ENCODE measurements around the gene TUBB3. TPM values are rescaled to one million over a fixed set of nuclear protein-coding genes. Genes with fewer than 3 reads are reported as not detected.
"Not testable (repeated sequence)": the region's sequence is repeated elsewhere in the genome, so short reads cannot be mapped to it uniquely, and the experiment has no call there.

Gene TUBB3
- total and polyA plus RNA-seq, 2 experiments from 2014 or later: 4.6 to 7.5 TPM

DNA sequence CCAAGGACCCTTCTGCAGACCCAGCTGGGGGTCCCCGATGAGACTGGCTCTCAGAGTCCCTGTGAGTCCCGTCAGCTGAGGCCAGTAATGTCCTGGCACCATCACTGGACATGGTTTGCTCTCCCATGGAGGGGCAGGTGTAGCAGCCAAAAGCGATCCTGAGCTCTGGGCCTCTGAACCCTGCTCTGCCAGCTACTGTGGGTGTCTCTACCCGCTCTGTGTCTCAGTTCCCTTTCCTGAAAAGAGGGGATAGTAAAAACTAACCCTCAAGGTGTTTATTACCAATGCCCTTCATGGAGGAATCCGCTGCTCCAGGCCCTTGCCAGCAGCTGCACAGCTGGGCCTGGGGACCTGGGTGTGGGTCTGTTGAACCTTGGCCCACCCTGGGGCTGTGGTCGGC is 8.8 kb downstream of the TUBB3 start:
- Histone ChIP-seq H3K27ac (no peak overlapping the region), H3K9me3 (ENCODE audit: low read depth) (no peaks in the 10 kb centered on the region), H3K4me3 (no peak overlapping the region), H3K4me1 (ENCODE audit: low read depth) (no peaks in the 10 kb centered on the region), H3K36me3 (no peaks in the 10 kb centered on the region), H3K27me3 (no peaks in the 10 kb centered on the region)
- TF ChIP-seq, protein P1, sequence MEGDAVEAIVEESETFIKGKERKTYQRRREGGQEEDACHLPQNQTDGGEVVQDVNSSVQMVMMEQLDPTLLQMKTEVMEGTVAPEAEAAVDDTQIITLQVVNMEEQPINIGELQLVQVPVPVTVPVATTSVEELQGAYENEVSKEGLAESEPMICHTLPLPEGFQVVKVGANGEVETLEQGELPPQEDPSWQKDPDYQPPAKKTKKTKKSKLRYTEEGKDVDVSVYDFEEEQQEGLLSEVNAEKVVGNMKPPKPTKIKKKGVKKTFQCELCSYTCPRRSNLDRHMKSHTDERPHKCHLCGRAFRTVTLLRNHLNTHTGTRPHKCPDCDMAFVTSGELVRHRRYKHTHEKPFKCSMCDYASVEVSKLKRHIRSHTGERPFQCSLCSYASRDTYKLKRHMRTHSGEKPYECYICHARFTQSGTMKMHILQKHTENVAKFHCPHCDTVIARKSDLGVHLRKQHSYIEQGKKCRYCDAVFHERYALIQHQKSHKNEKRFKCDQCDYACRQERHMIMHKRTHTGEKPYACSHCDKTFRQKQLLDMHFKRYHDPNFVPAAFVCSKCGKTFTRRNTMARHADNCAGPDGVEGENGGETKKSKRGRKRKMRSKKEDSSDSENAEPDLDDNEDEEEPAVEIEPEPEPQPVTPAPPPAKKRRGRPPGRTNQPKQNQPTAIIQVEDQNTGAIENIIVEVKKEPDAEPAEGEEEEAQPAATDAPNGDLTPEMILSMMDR (IDR thresholded peaks at IDR 0.05; ENCODE audit: low read depth, low read length): no peak
- no peak for DNase-seq (ENCODE audit: low read depth in 1 of 2, low spot score in 1 of 2)

DNA sequence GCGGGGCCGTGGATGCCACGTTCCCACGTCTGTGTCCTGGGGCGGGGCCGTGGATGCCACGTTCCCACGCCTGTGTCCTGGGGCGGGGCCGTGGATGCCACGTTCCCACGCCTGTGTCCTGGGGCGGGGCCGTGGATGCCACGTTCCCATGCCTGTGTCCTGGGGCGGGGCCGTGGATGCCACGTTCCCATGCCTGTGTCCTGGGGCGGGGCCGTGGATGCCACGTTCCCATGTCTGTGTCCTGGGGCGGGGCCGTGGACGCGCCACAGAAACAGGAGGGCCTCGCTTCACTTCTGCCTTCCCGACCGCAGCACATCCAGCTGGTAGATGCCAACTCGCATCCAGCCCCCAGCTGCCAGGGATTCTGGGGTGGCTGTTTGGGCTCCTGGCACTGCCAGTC is 10.9 kb downstream of the TUBB3 start:
- H3K9me3 ChIP-seq (ENCODE audit: low read depth); H3K27me3 ChIP-seq; H3K4me3 ChIP-seq; DNase-seq (ENCODE audit: low read depth in 1 of 2, low spot score in 1 of 2); H3K36me3 ChIP-seq; H3K27ac ChIP-seq: not testable (repeated sequence)
- H3K4me1 ChIP-seq (ENCODE audit: low read depth): peaks cover 11% of the 10 kb centered on the region

DNA sequence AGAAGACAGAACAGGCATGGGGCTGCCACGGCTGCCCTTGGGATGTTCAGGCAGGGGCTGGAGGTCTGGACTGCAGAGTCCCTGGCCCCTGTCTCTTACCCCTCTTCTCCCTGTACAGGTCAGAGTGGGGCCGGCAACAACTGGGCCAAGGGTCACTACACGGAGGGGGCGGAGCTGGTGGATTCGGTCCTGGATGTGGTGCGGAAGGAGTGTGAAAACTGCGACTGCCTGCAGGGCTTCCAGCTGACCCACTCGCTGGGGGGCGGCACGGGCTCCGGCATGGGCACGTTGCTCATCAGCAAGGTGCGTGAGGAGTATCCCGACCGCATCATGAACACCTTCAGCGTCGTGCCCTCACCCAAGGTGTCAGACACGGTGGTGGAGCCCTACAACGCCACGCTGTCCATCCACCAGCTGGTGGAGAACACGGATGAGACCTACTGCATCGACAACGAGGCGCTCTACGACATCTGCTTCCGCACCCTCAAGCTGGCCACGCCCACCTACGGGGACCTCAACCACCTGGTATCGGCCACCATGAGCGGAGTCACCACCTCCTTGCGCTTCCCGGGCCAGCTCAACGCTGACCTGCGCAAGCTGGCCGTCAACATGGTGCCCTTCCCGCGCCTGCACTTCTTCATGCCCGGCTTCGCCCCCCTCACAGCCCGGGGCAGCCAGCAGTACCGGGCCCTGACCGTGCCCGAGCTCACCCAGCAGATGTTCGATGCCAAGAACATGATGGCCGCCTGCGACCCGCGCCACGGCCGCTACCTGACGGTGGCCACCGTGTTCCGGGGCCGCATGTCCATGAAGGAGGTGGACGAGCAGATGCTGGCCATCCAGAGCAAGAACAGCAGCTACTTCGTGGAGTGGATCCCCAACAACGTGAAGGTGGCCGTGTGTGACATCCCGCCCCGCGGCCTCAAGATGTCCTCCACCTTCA is 11.7 kb downstream of the TUBB3 start:
- H3K27me3 ChIP-seq: no peaks in the 10 kb centered on the region
- H3K36me3 ChIP-seq: no peaks in the 10 kb centered on the region
- TF ChIP-seq, protein P1 (IDR thresholded peaks at IDR 0.05; ENCODE audit: low read depth, low read length): no peak
- no peak for DNase-seq (ENCODE audit: low read depth in 1 of 2, low spot score in 1 of 2)
- no peaks in the 10 kb centered on the region for H3K9me3 ChIP-seq (ENCODE audit: low read depth)
- no peak overlapping the region for H3K4me3 ChIP-seq
- H3K27ac ChIP-seq: no peak overlapping the region
- H3K4me1 ChIP-seq (ENCODE audit: low read depth): peaks cover 12% of the 10 kb centered on the region

DNA sequence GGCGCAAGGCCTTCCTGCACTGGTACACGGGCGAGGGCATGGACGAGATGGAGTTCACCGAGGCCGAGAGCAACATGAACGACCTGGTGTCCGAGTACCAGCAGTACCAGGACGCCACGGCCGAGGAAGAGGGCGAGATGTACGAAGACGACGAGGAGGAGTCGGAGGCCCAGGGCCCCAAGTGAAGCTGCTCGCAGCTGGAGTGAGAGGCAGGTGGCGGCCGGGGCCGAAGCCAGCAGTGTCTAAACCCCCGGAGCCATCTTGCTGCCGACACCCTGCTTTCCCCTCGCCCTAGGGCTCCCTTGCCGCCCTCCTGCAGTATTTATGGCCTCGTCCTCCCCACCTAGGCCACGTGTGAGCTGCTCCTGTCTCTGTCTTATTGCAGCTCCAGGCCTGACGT is 12.5 kb downstream of the TUBB3 start:
- H3K9me3 ChIP-seq (ENCODE audit: low read depth): not testable (repeated sequence)

GRCh38 chr16:89936034-89936433 is 12.9 kb downstream of the TUBB3 start:
- TF ChIP-seq, protein P1 (IDR thresholded peaks at IDR 0.05; ENCODE audit: low read depth, low read length): no peak
- Histone ChIP-seq H3K9me3 (ENCODE audit: low read depth) (no peaks in the 10 kb centered on the region), H3K27me3 (no peaks in the 10 kb centered on the region), H3K4me1 (ENCODE audit: low read depth) (peaks cover 12% of the 10 kb centered on the region), H3K36me3 (no peaks in the 10 kb centered on the region), H3K4me3 (no peak overlapping the region), H3K27ac (no peak overlapping the region)
- no peak for DNase-seq (ENCODE audit: low read depth in 1 of 2, low spot score in 1 of 2)

More for the DNA sequence above, 12.5 kb downstream of the TUBB3 start:
- peaks cover 12% of the 10 kb centered on the region for H3K4me1 ChIP-seq (ENCODE audit: low read depth)
- not testable (repeated sequence) for H3K27ac ChIP-seq; H3K36me3 ChIP-seq; H3K27me3 ChIP-seq; DNase-seq (ENCODE audit: low read depth in 1 of 2, low spot score in 1 of 2); H3K4me3 ChIP-seq

DNA sequence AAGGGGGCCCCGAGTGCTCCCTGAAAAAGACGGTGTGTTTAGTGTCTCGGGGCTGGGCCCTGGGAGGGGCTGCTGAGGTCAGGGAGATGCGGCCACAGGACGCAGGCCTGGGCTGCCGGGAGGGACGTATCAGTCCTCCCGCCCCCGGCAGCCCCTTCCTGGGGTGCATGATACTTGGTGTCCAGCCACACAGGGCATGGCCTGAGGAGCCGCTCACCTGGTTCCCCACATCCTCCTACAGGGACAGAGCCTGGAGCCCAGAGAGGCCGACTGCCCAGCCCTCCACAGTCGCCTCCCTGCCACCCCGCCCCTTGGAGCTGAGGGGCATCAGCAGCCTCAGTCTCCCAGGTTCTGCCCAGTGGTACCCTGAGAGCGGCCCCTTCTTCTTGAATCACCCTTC is 13.4 kb downstream of the TUBB3 start:
- no peaks in the 10 kb centered on the region for H3K36me3 ChIP-seq
- H3K9me3 ChIP-seq (ENCODE audit: low read depth): no peaks in the 10 kb centered on the region
- H3K4me1 ChIP-seq (ENCODE audit: low read depth): peaks cover 12% of the 10 kb centered on the region
- H3K4me3 ChIP-seq: no peak overlapping the region
- DNase-seq (ENCODE audit: low read depth in 1 of 2, low spot score in 1 of 2): no peak
- no peaks in the 10 kb centered on the region for H3K27me3 ChIP-seq
- H3K27ac ChIP-seq: no peak overlapping the region
- TF ChIP-seq, protein P1 (IDR thresholded peaks at IDR 0.05; ENCODE audit: low read depth, low read length): no peak
